Loucy (cell line): ENCODE results near the gene DNAI4.

Experiments
- H2AFZ ChIP-seq: fragments of 200-600 bp; sonication (generic); 2 replicates; pipeline ENCODE4 v1.6.0; 2016; ENCODE audit warnings: antibody characterized with exemption, mild to moderate bottlenecking, low read length, moderate library complexity
- H3F3A ChIP-seq: fragments of 200-600 bp; 2 replicates; pipeline ENCODE4 v1.6.0; 2016; ENCODE audit warnings: antibody characterized with exemption, low read depth, mild to moderate bottlenecking
- H3K27me3 ChIP-seq: fragments of 200-600 bp; sonication (generic); 2 replicates; pipeline ENCODE4 v1.6.1; 2014; ENCODE audit warnings: low read length, mild to moderate bottlenecking; ENCODE audit not compliant: insufficient read depth, poor library complexity, severe bottlenecking
- H3K36me3 ChIP-seq: fragments of 200-600 bp; sonication (generic); 2 replicates; pipeline ENCODE4 v1.6.1; 2016; ENCODE audit warnings: low read length; ENCODE audit not compliant: insufficient read depth
- H3K4me1 ChIP-seq: fragments of 200-600 bp; sonication (generic); 2 replicates; pipeline ENCODE4 v1.5.1; 2014; ENCODE audit warnings: low read length, mild to moderate bottlenecking; ENCODE audit not compliant: insufficient read depth, poor library complexity, severe bottlenecking
- H3K4me2 ChIP-seq: fragments of 200-600 bp; sonication (generic); 2 replicates; pipeline ENCODE4 v1.6.0; 2014; ENCODE audit warnings: antibody characterized with exemption, low read length, low read depth, mild to moderate bottlenecking; ENCODE audit not compliant: poor library complexity, severe bottlenecking
- H3K4me3 ChIP-seq: fragments of 200-600 bp; sonication (generic); 2 replicates; pipeline ENCODE4 v1.5.1; 2014; ENCODE audit warnings: low read length, mild to moderate bottlenecking, mixed read lengths; ENCODE audit not compliant: poor library complexity, severe bottlenecking
- H3K79me2 ChIP-seq: fragments of 200-600 bp; sonication (generic); 2 replicates; pipeline ENCODE4 v1.6.1; 2014; ENCODE audit warnings: low read length; ENCODE audit not compliant: insufficient read depth
- H3K9ac ChIP-seq: fragments of 200-600 bp; sonication (generic); 2 replicates; pipeline ENCODE4 v1.6.0; 2014; ENCODE audit warnings: mild to moderate bottlenecking, low read depth, low read length, moderate library complexity; ENCODE audit not compliant: poor library complexity, severe bottlenecking
- H3K9me2 ChIP-seq: fragments of 200-600 bp; sonication (generic); replicated peaks from 2 replicates; pipeline ENCODE4 v1.6.1; 2016; ENCODE audit warnings: low read depth, low read length, mixed read lengths
- H3K9me3 ChIP-seq: fragments of 200-600 bp; sonication (generic); 2 replicates; pipeline ENCODE4 v1.6.1; 2014; ENCODE audit warnings: mild to moderate bottlenecking, antibody characterized with exemption, low read length, low read depth; ENCODE audit not compliant: insufficient read depth
- H4K20me1 ChIP-seq: fragments of 200-600 bp; sonication (generic); 2 replicates; pipeline ENCODE4 v1.6.0; 2014; ENCODE audit warnings: antibody characterized with exemption, low read length, mild to moderate bottlenecking; ENCODE audit not compliant: insufficient read depth, poor library complexity, severe bottlenecking
- CTCF ChIP-seq: fragments of 200-600 bp; sonication (generic); conservative IDR thresholded peaks from 2 replicates; pipeline ENCODE4 v1.5.1; 2014; ENCODE audit warnings: mild to moderate bottlenecking, antibody characterized with exemption, low read length
- EZH2phosphoT487 ChIP-seq: fragments of 200-600 bp; IDR thresholded peaks from 2 replicates; pipeline ENCODE4 v1.6.1; 2018; ENCODE audit warnings: antibody characterized with exemption, mild to moderate bottlenecking, moderate library complexity, borderline replicate concordance

DNAI4 gene

GRCh38 chr1:66852870-66853269, 71.8 kb downstream of the DNAI4 start:
- peak overlapping the region; percentile 17; the same call in 1 of the 2 replicates for H2AFZ ChIP-seq
- H3K4me1 ChIP-seq = no peaks in the 10 kb centered on the region
- H3F3A ChIP-seq = no peaks in the 10 kb centered on the region
- H3K9me2 ChIP-seq = no peaks in the 10 kb centered on the region
- peaks cover 6% of the 10 kb centered on the region; the same call in 1 of the 2 replicates for H3K9me3 ChIP-seq
- H3K4me3 ChIP-seq = no peak overlapping the region
- TF ChIP-seq EZH2phosphoT487 (no peak), CTCF (no peak)
- H3K79me2 ChIP-seq = no peaks in the 10 kb centered on the region
- H3K4me2 ChIP-seq = no peak overlapping the region
- H3K9ac ChIP-seq = no peak overlapping the region
- H3K36me3 ChIP-seq = no peaks in the 10 kb centered on the region
- H3K27me3 ChIP-seq = no peaks in the 10 kb centered on the region
- H4K20me1 ChIP-seq = no peaks in the 10 kb centered on the region

- Histone ChIP-seq H3K79me2 (no peaks in the 10 kb centered on the region), H2AFZ (no peak overlapping the region), H3K9ac (no peak overlapping the region), H4K20me1 (no peaks in the 10 kb centered on the region), H3K9me3 (peaks cover 6% of the 10 kb centered on the region; the same call in 1 of the 2 replicates), H3K9me2 (no peaks in the 10 kb centered on the region), H3F3A (no peaks in the 10 kb centered on the region), H3K4me1 (no peaks in the 10 kb centered on the region), H3K4me2 (no peak overlapping the region), H3K4me3 (no peak overlapping the region), H3K27me3 (no peaks in the 10 kb centered on the region), H3K36me3 (no peaks in the 10 kb centered on the region)
- TF ChIP-seq EZH2phosphoT487 (no peak), CTCF (no peak)
These were observed 73.7 kb downstream of the DNAI4 start for GRCh38 chr1:66850989-66851388.

- Histone ChIP-seq H3K9ac (no peak overlapping the region), H3K4me1 (no peaks in the 10 kb centered on the region), H3K79me2 (no peaks in the 10 kb centered on the region), H3K9me3 (peaks cover 6% of the 10 kb centered on the region; the same call in 1 of the 2 replicates), H3K4me2 (no peak overlapping the region), H3K9me2 (no peaks in the 10 kb centered on the region), H3F3A (no peaks in the 10 kb centered on the region), H2AFZ (no peak overlapping the region), H4K20me1 (no peaks in the 10 kb centered on the region), H3K4me3 (no peak overlapping the region), H3K27me3 (no peaks in the 10 kb centered on the region), H3K36me3 (no peaks in the 10 kb centered on the region)
- no peak for TF ChIP-seq CTCF
- no peak for TF ChIP-seq EZH2phosphoT487
These were observed 76.5 kb downstream of the DNAI4 start for GRCh38 chr1:66848193-66848592.
